Measurements from ENCODE around the gene MYL4. TPM values are rescaled to one million over a fixed set of nuclear protein-coding genes. Genes with fewer than 3 reads are reported as not detected.

MYL4 gene
- polyA plus RNA-seq, 1 of the 3 experiments (the other 2 are of a cell fraction) = not detected

DNA sequence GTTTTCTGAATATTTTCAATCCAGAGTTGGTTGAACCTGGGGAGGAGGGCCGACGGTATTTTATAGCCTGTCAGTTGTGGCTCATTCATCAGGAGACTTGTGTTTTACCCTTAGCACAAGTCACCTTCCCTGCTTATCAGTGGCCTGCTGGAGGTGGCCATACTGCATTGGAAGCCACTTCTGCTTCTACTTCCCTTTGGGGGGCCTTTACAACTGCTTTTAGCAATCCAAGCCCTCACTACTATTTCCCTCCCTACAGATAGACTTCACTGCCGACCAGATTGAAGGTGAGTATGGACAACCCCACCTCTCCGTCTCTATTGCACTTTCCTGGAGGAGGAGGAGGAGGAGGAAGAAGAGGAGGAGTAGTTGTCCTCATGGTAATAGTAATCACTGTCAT lies 4.4 kb downstream of the MYL4 start:
- Histone ChIP-seq H3K9ac (no peak overlapping the region), H3K4me3 (ENCODE audit: low read depth in 2 of 2, low read length in 1 of 2) (no peak overlapping the region), H3K27ac (ENCODE audit: low read depth in 2 of 2, low read length in 1 of 2) (no peak overlapping the region), H3K27me3 (ENCODE audit: insufficient read depth) (no peaks in the 10 kb centered on the region), H4K20me1 (ENCODE audit: insufficient read depth) (no peaks in the 10 kb centered on the region), H3K4me2 (no peak overlapping the region), H3K79me2 (ENCODE audit: insufficient read depth) (no peaks in the 10 kb centered on the region), H2AFZ (ENCODE audit: low read depth) (no peak overlapping the region), H3K9me2 (no peaks in the 10 kb centered on the region), H3K9me3 (no peaks in the 10 kb centered on the region), H3K4me1 (ENCODE audit: control insufficient read depth in 1 of 2, insufficient read depth in 2 of 2, low read depth in 1 of 2, low read length in 1 of 2) (no peaks in the 10 kb centered on the region), H3F3A (replicated peaks; ENCODE audit: insufficient read depth) (peaks cover 3% of the 10 kb centered on the region), H3K36me3 (replicated peaks in 1 of 2; ENCODE audit: control insufficient read depth in 1 of 2, insufficient read depth in 2 of 2, low read length in 1 of 2) (no peaks in the 10 kb centered on the region)
- TF ChIP-seq, protein P1, sequence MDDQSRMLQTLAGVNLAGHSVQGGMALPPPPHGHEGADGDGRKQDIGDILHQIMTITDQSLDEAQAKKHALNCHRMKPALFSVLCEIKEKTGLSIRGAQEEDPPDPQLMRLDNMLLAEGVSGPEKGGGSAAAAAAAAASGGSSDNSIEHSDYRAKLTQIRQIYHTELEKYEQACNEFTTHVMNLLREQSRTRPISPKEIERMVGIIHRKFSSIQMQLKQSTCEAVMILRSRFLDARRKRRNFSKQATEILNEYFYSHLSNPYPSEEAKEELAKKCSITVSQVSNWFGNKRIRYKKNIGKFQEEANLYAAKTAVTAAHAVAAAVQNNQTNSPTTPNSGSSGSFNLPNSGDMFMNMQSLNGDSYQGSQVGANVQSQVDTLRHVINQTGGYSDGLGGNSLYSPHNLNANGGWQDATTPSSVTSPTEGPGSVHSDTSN (IDR thresholded peaks at IDR 0.05) = no peak
- TF ChIP-seq CHD2 (IDR thresholded peaks at IDR 0.05; ENCODE audit: low read length, partially characterized antibody) (no peak), RXRA (IDR thresholded peaks at IDR 0.05; ENCODE audit: borderline replicate concordance, low read depth) (no peak), FOXM1 (IDR thresholded peaks at IDR 0.05; ENCODE audit: low read depth) (no peak), TEAD4 (IDR thresholded peaks at IDR 0.05; ENCODE audit: borderline replicate concordance, insufficient read depth) (no peak)
- TF ChIP-seq, protein P2, sequence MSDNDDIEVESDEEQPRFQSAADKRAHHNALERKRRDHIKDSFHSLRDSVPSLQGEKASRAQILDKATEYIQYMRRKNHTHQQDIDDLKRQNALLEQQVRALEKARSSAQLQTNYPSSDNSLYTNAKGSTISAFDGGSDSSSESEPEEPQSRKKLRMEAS (IDR thresholded peaks at IDR 0.05; ENCODE audit: low read depth) = no peak
- TF ChIP-seq, protein P3, sequence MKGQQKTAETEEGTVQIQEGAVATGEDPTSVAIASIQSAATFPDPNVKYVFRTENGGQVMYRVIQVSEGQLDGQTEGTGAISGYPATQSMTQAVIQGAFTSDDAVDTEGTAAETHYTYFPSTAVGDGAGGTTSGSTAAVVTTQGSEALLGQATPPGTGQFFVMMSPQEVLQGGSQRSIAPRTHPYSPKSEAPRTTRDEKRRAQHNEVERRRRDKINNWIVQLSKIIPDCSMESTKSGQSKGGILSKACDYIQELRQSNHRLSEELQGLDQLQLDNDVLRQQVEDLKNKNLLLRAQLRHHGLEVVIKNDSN (IDR thresholded peaks at IDR 0.05; ENCODE audit: borderline replicate concordance, low read depth) = no peak
- TF ChIP-seq, protein P4, sequence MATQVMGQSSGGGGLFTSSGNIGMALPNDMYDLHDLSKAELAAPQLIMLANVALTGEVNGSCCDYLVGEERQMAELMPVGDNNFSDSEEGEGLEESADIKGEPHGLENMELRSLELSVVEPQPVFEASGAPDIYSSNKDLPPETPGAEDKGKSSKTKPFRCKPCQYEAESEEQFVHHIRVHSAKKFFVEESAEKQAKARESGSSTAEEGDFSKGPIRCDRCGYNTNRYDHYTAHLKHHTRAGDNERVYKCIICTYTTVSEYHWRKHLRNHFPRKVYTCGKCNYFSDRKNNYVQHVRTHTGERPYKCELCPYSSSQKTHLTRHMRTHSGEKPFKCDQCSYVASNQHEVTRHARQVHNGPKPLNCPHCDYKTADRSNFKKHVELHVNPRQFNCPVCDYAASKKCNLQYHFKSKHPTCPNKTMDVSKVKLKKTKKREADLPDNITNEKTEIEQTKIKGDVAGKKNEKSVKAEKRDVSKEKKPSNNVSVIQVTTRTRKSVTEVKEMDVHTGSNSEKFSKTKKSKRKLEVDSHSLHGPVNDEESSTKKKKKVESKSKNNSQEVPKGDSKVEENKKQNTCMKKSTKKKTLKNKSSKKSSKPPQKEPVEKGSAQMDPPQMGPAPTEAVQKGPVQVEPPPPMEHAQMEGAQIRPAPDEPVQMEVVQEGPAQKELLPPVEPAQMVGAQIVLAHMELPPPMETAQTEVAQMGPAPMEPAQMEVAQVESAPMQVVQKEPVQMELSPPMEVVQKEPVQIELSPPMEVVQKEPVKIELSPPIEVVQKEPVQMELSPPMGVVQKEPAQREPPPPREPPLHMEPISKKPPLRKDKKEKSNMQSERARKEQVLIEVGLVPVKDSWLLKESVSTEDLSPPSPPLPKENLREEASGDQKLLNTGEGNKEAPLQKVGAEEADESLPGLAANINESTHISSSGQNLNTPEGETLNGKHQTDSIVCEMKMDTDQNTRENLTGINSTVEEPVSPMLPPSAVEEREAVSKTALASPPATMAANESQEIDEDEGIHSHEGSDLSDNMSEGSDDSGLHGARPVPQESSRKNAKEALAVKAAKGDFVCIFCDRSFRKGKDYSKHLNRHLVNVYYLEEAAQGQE (IDR thresholded peaks at IDR 0.05; ENCODE audit: low read depth, low read length) = no peak
- CTCF ChIA-PET = interaction anchor here (0.9 to 1.2 kb wide), 4 partner anchors 10 to 103 kb away, joined by 3 to 4 read pairs (median 4); no protein-coding TSS in a partner anchor
- 71% methylated on average over 4 of the region's 4 CpGs for WGBS (ENCODE audit: low lambda C conversion rate)
- POLR2A ChIA-PET = no interaction called here
- no peak for DNase-seq

DNA sequence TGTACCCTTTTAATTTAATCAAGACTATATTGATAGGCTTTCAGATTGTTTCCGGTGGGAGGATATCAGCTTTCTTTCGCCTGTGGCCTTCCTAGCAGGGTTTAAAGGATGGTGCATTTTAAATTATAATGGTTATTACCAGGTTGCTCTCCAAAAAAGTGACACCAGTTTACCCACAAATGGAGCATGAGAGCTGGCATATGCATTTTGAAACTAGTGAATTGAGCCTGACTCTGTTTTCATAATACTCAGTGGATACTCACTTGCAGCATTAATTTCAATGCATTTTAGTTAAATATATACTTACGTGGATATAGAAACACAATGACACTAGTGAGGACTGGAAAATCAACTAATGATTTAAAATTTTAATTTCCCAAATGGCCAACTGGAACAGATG lies 5.8 kb downstream of the MYL4 start:
- H2AFZ ChIP-seq (ENCODE audit: low read depth) = no peak overlapping the region
- CTCF ChIA-PET = interaction anchor here (0.9 kb wide), 1 partner anchor 35 kb away, joined by 3 read pairs; no protein-coding TSS in a partner anchor
- H3K4me3 ChIP-seq (ENCODE audit: low read depth in 2 of 2, low read length in 1 of 2) = no peak overlapping the region
- no peak for TF ChIP-seq SMC3 (IDR thresholded peaks at IDR 0.05; ENCODE audit: low read depth, low read length)
- TF ChIP-seq POLR2AphosphoS5 (IDR thresholded peaks at IDR 0.05; ENCODE audit: low read depth, low read length) = no peak
- no peak for TF ChIP-seq GATA2 (CRISPR knock-in tag; IDR thresholded peaks at IDR 0.05)
- TF ChIP-seq GABPA (IDR thresholded peaks at IDR 0.05; ENCODE audit: low read depth) = no peak
- no peak for TF ChIP-seq MXI1 (IDR thresholded peaks at IDR 0.05; ENCODE audit: low read depth, low read length)
- TF ChIP-seq, protein P5, sequence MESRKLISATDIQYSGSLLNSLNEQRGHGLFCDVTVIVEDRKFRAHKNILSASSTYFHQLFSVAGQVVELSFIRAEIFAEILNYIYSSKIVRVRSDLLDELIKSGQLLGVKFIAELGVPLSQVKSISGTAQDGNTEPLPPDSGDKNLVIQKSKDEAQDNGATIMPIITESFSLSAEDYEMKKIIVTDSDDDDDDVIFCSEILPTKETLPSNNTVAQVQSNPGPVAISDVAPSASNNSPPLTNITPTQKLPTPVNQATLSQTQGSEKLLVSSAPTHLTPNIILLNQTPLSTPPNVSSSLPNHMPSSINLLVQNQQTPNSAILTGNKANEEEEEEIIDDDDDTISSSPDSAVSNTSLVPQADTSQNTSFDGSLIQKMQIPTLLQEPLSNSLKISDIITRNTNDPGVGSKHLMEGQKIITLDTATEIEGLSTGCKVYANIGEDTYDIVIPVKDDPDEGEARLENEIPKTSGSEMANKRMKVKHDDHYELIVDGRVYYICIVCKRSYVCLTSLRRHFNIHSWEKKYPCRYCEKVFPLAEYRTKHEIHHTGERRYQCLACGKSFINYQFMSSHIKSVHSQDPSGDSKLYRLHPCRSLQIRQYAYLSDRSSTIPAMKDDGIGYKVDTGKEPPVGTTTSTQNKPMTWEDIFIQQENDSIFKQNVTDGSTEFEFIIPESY (IDR thresholded peaks at IDR 0.05; ENCODE audit: borderline replicate concordance, low read depth) = no peak
- TF ChIP-seq, protein P6, sequence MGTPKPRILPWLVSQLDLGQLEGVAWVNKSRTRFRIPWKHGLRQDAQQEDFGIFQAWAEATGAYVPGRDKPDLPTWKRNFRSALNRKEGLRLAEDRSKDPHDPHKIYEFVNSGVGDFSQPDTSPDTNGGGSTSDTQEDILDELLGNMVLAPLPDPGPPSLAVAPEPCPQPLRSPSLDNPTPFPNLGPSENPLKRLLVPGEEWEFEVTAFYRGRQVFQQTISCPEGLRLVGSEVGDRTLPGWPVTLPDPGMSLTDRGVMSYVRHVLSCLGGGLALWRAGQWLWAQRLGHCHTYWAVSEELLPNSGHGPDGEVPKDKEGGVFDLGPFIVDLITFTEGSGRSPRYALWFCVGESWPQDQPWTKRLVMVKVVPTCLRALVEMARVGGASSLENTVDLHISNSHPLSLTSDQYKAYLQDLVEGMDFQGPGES (IDR thresholded peaks at IDR 0.05; ENCODE audit: low read depth, low read length) = no peak
- DNase-seq = no peak
- H4K20me1 ChIP-seq (ENCODE audit: insufficient read depth) = no peaks in the 10 kb centered on the region
- H3K27me3 ChIP-seq (ENCODE audit: insufficient read depth) = no peaks in the 10 kb centered on the region
- H3K4me1 ChIP-seq (ENCODE audit: control insufficient read depth in 1 of 2, insufficient read depth in 2 of 2, low read depth in 1 of 2, low read length in 1 of 2) = peaks cover 0 to 4% of the 10 kb centered on the region in 2 experiments; a peak in 1 of 4 replicates
- H3K4me2 ChIP-seq = no peak overlapping the region
- 82% methylated on average over 3 of the region's 3 CpGs for WGBS (ENCODE audit: low lambda C conversion rate)
- no peak overlapping the region for H3K27ac ChIP-seq (ENCODE audit: low read depth in 2 of 2, low read length in 1 of 2)
- peaks cover 3% of the 10 kb centered on the region for H3F3A ChIP-seq (replicated peaks; ENCODE audit: insufficient read depth)
- POLR2A ChIA-PET = no interaction called here
- H3K9me3 ChIP-seq = no peaks in the 10 kb centered on the region
- no peaks in the 10 kb centered on the region for H3K36me3 ChIP-seq (replicated peaks in 1 of 2; ENCODE audit: control insufficient read depth in 1 of 2, insufficient read depth in 2 of 2, low read length in 1 of 2)
- H3K9me2 ChIP-seq = no peaks in the 10 kb centered on the region
- no peak overlapping the region for H3K9ac ChIP-seq
- no peaks in the 10 kb centered on the region for H3K79me2 ChIP-seq (ENCODE audit: insufficient read depth)
